ENCODE measurements around the gene TOMM7.
"Not testable (repeated sequence)": the region's sequence is repeated elsewhere in the genome, so short reads cannot be mapped to it uniquely, and the experiment has no call there.

Gene TOMM7

DNA sequence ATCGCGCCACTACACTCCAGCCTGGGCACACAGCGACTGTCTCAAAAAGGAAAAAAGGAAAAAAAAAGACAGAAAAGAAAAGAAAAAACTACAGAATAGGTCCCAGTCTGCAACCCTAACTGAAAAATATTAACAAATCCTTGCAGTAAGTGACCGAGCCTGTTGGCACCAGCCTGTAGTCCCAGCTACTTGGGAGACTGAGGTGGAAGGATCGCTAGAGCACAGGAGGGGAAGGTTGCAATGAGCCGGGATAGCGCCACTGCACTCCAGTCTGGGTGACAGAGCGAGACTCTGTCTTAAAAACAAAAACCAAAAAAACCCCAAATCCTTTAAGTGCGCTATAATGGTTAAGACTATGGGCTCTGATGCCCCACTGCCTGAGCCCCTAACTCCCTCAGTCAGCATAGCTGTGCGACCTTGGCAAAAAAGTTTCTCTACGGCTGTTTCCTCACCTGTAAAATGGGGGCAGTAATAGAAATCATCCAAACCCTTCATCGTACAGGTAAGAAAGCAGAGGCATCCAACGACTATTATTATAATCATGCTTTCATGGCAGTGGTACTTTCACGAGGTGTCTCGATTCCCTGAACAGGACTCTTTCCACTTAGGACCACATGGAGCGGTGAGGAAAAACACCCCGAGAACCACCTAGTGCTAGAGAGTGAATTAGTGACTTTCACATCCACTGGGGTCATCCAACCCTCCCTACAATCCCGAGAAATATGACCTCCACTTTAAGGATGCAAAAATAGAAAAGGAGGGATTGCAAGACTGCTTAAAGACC lies 755 bp downstream of the TOMM7 start:
- DNase-seq (ENCODE audit: low read depth, low spot score) = no peak

DNA sequence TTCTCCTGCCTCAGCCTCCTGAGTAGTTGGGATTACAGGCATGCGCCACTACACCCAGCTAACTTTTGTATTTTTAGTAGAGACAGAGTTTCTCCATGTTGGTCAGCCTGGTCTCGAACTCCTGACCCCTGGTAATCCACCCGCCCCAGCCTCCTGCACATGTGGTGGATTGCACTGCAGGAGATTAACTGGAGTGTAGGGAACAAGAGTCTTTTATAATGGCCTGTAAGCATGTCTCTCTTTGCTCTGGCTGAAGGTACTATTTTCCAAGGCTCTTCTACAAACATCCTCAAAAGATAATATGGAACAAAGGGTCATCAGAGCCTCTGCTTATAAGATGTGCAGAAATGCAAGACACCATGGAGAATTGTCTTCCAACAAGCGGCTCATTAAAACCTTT lies 3.2 kb downstream of the TOMM7 start:
- no peak for DNase-seq (ENCODE audit: low read depth, low spot score)

DNA sequence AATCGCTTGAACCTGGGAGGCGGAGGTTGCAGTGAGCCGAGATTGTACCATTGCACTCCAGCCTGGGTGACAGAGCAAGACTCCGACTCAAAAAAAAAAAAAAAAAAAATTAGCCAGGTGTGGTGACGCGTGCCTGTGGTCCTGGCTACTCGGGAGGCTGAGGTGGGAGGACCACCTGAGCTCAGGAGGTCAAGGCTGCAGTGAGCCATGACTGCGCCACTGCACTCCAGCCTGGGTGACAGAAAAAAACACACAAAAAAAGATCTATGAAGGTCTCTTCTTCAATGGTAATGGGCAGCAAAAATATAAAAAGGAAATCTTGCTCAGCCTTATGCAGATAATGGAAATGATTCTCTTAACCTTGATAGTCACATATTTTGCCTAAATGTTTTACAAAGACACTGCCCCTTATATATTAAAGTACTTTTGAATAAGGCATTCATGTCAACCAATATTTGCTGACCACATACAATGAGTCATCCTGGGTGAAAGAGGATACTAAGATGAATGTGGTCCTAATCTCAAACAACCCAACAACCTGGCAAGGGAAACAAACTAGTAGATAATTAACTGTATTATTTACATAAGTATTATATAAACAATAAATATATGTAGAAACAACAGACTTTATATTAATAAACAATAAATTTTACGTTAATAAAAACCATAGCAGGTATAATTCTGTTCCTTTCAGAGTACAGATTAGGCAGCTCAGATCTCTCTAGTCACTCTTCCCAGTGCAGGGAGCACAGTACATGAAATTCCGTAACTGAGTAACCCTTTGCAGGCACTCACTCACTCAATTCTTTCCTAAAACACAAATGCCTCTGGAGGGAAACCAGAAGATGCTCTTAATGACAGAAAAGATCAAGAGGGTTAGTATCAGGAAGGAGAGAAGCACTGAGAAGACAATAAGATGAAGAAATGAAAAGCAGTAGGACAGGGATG lies 8.1 kb downstream of the TOMM7 start:
- no peak for DNase-seq (ENCODE audit: low read depth, low spot score)

DNA sequence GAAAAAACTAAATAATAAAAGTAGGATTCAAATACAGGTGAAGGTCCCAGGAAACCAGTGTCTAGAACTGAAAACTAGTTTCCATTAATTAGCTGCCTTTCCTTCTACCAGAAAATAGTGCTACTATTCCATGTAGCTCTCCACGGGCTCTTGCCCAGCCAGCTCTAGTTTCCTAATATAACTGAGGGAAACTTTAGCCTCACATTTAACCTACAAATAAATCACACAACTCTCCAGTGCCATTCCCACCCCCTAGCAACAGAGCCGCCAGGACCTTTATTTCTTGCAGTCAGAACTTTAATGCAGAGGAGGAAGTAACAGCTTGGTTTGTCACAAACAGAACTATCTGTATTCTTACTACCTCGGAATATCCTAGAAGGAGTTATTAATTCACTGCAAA lies 10.3 kb downstream of the TOMM7 start:
- DNase-seq (ENCODE audit: low read depth, low spot score) = no peak

DNA sequence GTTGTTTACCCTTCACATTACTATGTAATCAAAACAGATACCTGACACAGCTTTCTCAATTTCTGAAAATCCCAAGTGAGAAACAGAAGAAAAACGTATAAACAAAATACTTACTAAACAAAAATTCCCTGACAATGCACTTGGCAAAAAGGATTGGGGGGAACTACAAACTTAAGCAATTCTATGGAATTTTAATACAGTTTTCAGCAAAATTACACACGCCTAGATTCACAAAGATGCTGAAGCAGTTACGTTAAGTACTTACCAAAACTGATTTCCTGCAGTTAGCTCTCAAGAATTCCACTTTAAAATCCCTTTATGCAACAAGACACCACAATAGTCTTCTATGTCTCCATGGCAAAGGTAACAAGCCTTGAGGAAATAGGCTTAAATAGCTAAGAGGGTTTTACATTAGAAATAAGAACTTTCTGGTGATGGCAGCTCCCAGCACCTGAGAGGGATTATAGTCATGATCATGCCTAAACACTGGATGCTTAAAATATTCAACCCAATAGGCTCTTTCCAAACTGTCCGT lies 10.8 kb downstream of the TOMM7 start:
- no peak for DNase-seq (ENCODE audit: low read depth, low spot score)

DNA sequence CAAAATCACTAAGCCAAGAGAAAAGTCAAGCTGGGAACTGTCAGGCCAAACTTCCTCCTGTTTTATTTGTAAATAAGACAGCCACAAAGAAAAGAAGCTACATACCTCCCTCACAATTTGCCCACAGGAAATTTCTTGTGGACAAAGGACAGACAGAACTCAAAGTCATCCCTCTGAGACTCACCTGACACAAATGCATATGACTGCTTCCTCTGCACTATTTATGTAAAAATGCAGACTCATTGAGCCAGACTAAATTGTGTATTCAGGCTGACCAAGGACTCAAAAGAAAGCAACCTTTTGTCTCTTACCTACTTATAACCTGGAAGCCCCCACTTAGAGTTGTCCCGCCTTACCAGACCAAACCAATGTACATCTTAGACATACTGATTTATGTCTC lies 11.8 kb downstream of the TOMM7 start:
- no peak for DNase-seq (ENCODE audit: low read depth, low spot score)

DNA sequence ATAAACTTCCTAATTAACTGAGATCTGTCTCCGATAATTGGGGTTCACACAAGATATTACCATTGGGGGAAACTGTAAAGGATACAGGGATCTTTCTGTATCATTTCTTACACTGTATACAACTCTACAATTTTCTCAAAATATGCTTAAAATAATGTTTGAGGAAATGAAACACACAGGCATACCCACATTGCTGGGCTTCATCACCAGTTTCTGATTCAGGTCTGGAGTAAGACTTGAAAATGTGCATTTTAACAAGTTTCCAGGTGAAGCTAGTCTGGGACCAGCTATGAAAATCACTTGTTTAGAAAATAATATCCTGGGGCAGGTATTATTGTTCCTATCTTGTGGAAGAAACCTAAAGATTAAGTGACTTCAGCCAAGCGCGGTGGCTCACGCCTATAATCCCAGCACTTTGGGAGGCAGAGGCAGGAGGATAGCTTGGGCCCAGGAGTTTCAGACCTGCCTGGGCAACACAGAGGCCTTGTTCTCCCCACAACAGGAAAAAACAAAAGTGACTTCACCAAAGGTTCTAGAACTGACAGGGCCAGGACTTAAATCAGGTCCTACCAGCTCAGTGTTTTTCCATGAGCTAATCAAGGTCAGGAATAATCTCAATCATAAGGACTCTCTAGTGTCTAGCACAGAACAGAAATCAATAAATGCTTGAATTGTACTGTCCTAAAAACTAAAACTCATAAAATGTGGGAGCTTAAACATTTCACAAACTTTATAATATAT lies 12.6 kb downstream of the TOMM7 start:
- DNase-seq (ENCODE audit: low read depth, low spot score) = no peak

DNA sequence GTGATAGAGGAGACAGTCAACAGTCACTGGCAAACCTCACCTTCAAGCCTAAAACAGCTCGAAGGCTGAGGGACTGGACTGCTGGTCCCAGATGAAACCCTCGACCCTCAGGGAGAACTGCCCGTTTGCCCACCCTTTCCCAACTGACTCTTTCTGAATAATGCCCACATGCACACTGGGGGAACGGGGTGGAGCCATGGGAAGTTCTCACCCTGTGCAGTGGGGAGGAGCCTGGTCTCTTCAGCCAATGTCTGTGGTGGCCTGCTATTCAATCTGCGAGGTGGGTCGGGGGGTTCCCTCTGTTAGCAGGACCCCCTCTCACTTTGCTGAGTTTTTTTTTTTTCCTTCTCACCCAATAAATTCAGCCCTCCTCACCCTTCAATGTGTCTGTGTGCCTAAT lies 14.5 kb downstream of the TOMM7 start:
- DNase-seq (ENCODE audit: low read depth, low spot score) = no peak

DNA sequence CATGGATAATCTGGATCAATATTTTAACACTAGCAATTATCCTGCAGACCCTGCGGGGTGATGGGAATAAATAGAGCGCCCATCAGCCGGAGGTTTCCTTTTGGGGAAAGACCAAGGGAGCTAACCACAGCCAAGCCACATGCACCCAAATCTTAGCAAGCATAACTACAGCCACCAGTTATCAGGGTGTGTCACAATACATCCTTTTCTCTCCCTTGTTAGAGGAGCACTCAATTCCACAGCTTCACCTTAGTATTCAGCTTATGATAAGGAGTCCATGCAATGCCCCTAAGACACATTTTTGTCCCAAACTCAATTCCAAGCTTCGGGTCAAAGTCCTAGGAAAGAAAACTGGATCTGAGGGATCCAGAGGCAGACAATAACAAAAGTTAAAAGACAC lies 15.9 kb downstream of the TOMM7 start:
- DNase-seq (ENCODE audit: low read depth, low spot score) = no peak

DNA sequence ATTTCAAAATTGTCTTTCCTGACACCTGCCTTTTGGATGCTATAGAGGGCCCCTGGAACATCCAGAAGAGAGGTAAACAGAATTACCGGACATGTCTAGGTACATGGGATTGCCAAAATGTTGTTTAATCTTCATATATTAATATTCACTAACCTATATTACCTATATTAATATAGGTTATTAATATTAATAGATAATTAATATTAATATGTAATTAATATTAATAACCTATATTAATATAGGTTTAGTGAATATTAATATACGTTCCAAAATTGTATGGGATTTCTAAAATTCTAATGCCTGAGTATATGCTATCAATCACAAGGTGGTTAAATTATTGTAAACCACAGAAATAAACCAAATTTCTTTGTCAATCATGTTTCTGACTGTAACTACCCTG lies 17.4 kb downstream of the TOMM7 start:
- DNase-seq (ENCODE audit: low read depth, low spot score) = no peak

DNA sequence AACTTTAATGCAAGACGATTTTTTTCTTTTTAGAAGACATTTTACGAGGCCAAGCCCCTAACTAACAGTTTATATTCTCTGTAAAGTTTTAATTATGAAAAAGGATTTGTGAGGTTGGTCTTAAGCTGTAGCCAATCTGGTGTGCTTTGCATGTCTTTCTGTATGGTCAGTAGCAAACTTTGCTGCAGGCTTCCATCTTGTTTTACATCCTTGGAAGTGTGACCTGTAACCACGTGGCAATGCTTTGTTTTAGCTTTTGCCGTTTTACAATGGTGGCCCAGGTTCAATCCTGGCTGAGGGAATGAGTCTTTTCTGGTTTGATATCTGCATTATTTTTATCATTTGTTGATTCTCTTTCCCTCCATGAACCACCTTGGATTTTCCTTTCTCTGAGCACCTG lies 19.8 kb downstream of the TOMM7 start:
- not testable (repeated sequence) for DNase-seq (ENCODE audit: low read depth, low spot score)

DNA sequence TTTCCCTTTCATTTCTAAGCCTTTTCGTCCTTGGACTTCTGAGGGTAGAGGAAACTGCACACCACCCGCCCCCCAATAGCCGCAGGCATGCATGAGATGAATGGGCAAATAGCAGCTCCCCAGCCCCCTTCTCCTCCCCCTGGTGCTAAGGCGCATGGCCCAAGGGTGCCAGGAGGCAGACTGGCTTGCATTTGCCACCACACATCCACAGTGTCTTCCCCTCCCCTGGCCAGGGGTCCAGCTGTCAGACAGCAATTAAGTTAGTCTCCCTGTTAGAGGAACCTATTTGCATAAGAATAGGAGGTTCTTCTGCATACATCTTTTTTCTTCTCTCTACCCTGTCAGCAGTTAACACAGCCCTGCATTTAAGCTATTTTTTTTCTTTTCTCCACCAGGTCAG lies 20.2 kb downstream of the TOMM7 start:
- DNase-seq (ENCODE audit: low read depth, low spot score) = no peak

DNA sequence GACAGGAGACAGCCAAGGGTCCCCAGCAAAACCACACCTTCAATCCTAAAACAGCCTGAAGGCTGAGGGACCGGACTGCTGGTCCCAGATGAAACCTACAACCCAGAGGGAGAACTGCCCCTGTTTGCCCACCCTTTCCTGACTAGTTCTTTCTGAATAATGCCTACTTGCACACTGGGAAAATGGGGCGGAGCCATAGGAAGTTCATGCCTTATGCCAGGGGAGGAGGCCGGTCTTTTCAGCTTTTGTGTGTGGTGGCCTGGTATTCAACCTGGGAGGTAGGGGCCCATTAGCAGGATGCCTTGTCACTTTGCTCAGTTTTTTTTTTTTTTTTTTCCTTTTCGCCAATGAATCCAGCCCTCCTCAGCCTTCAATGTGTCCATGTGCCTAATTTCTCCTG lies 20.7 kb downstream of the TOMM7 start:
- DNase-seq (ENCODE audit: low read depth, low spot score) = no peak

DNA sequence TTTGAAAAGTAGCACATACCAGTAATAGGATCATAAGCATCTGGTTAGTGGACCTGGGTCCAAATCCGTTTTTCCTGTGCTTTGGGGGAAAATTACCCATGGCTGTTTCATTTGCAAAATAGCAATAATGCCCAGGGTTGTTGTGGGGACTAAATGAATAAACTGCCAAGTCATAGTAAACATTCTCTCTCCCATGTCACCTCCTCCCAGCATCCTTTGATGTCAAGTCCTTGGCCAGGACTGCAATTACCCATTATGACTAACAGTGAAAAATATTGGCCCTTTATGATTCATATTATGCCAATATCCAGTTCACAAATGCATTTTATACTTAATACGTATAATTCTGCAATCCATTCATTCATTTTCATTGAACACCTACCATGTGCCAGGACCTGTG lies 23.0 kb downstream of the TOMM7 start:
- no peak for DNase-seq (ENCODE audit: low read depth, low spot score)

DNA sequence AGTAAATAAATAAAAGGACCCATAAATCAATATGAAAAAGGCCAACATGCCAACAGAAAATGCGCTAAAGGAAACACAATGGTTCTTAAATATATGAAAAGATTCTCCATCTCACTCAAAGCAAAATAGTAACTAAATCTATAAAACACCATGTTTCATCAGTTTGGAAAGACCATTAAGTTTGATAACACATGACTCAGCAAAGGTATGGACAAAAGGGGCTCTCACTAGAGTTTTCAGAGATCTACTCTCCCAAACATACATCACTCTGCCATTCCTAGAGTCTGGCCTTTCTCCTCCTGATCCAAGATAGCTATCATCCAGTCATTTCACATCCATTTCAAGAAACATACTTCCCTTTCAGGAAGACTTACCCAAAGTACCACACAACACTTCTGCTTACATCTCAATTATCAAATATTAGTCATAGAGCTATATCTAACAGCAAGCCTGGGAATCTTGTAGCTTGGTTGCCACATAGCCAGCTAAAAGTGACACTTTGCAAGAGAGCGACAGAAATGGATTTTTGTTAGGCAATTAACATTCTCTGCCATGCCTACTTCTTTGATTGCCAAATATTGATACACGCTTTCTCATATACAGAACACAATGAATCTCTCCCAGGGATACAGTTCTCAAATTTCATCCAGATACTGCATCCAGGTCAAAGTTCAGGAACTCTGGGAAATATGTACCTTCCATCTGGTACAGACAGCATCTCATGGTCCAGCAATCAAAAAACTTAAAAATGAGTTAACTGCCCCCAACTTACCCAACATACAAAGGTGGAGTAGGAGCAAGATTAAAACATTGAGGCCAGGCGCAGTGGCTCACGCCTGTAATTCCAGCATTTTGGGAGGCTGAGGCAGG lies 28.8 kb downstream of the TOMM7 start:
- DNase-seq (ENCODE audit: low read depth, low spot score) = no peak

DNA sequence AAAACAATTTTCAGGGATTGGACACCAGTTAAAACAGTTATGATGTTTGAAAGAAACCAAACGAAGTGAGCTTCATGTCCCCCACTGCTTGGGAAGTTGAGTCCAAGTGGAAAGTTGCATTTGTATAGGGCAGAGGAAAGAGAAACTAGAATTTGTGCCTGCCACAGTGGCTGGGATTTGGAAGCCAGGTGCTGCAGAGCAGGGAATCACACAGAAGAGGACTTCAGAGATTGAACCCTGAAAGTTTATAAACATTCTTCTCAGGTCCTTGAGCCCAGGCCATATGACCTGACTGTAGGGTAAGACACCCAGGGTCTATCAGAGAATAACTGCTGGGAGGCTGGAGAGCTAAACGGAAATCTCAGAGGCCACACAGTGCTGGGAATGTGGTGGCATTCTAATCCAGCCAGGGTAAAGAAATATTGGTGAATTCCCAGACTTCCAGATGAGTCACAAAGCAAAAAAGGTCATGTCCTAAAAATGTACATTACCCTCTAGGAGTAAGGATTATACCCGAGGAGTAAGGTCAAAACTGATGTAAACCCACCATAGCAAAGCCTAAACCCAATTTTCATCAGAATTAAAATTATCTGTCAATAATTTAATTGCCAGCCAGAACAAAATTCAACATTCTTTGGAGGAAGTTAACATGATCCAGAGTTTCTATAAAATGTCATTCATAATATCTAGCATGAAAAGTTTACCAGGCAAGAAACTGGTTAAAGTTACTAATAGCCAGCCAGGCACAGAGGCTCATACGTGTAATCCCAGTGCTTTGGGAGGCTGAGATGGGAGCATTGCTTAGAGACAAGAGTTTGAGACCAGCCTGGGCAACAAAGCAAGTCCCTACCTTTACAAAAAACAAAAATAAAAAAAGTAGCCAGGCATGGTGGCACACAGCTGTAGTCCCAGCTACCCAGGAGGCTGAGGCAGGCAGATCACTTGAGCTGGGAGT lies 31.2 kb downstream of the TOMM7 start:
- no peak for DNase-seq (ENCODE audit: low read depth, low spot score)

DNA sequence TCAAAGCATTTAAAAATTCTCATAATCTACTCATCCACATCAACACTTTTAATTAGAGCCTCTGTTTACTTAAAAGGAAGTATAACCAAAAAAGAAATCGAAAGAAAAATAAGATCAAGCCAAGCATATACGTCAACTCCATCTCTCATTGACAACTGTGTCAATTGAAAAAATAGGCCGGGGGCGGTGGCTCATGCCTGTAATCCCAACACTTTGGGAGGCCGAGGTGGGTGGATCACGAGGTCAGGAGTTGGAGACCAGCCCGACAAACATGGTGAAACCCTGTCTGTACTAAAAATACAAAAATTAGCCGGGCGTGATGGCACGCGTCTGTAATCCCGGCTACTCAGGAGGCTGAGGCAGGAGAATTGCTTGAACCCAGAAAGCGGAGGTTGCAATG lies 32.0 kb downstream of the TOMM7 start:
- not testable (repeated sequence) for DNase-seq (ENCODE audit: low read depth, low spot score)

DNA sequence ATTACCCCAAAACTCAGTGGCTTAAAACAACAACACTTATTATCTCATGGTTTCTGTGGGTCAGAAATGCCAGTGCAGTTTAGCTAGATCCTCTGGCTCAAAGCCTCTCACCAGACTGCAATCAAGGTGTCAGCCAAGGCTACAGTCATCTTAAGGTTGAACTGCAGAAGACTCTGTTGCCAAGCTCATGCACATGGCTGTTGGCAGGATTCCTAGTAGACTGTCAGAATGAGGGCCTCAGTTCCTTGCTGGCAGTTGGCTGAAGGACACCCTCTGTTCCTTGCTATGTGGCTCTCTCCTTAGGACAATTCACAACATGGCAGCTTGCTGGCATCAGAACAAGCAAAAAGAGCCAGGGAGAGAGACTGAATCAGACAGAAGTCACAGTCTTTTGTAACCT lies 34.7 kb downstream of the TOMM7 start:
- no peak for DNase-seq (ENCODE audit: low read depth, low spot score)

DNA sequence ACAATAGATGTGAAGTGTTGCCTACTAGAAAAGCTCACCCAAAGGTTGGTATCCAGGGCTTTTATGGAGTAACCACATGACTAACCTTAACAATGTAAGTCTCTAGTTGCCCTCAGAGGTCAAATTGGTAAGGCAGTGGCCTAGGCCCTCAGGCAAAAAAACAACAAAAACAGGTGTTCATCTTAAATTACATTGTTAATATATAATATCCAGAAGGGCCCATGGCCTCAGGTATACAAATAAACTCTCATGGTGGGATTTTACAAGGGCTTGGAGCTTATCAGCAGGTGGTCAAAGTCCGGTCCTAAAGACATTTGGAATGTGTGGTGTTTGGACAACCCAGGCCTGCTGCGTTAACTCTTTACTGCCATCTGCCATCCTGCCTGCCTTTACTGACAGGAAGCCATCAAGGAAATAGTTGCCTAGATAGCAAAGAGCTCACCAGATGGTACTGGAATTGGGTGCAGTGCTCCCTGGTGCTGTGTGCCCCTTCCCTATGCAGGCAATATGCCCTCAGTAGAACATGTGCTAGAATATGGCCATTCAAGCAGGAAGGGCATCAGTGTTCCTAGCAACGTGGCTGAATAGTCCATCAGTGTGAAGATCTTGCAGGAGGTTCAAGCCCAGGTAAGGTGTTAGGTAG lies 36.2 kb downstream of the TOMM7 start:
- DNase-seq (ENCODE audit: low read depth, low spot score) = no peak
